Stimulated activated memory B cell treated with anti-CD40 and anti-IgM and Interleukin-4, amounts not matched to agents 10 μg/mL and 1 μg/mL and 100 μg/mL, for 72 hours (primary cell): Measurements from ENCODE around the gene STAC3.
"Not testable (repeated sequence)": the region's sequence is repeated elsewhere in the genome, so short reads cannot be mapped to it uniquely, and the experiment has no call there.

Experiments
- ATAC-seq: fragments of 150-1000 bp; cut with Tn5 transposase; 2 replicates; pipeline ENCODE4 v1.10.0; 2021
- H3K27ac Mint-ChIP-seq: one replicate; pipeline ENCODE4 v1.8.0; 2022; ENCODE audit warnings: mild to moderate bottlenecking, mixed read lengths
- H3K27me3 Mint-ChIP-seq: one replicate; pipeline ENCODE4 v1.8.0; 2022; ENCODE audit warnings: mixed read lengths
- H3K36me3 Mint-ChIP-seq: one replicate; pipeline ENCODE4 v1.8.0; 2022; ENCODE audit warnings: mixed read lengths
- H3K4me1 Mint-ChIP-seq: one replicate; pipeline ENCODE4 v1.8.0; 2022; ENCODE audit warnings: mixed read lengths
- H3K4me3 Mint-ChIP-seq: one replicate; pipeline ENCODE4 v1.8.0; 2022; ENCODE audit warnings: mild to moderate bottlenecking, moderate library complexity, mixed read lengths
- H3K9me3 Mint-ChIP-seq: one replicate; pipeline ENCODE4 v1.8.0; 2022; ENCODE audit warnings: mixed read lengths

STAC3 gene

GRCh38 chr12:57250956-57251355 is at the start of gene STAC3:
Gene STAC3, minus strand, starts transcription at chr12:57251187. Its CDS starts 1,551 bp downstream, at chr12:57249636.
- Mint-ChIP-seq H3K27me3 (no peaks in the 10 kb centered on the region), H3K9me3 (no peaks in the 10 kb centered on the region), H3K4me3 (no peak within 1 kb of the TSS), H3K4me1 (peaks cover 13% of the 10 kb centered on the region), H3K27ac (no peak within 1 kb of the TSS), H3K36me3 (peaks cover 32% of the 10 kb centered on the region)
- no peak for ATAC-seq

DNA sequence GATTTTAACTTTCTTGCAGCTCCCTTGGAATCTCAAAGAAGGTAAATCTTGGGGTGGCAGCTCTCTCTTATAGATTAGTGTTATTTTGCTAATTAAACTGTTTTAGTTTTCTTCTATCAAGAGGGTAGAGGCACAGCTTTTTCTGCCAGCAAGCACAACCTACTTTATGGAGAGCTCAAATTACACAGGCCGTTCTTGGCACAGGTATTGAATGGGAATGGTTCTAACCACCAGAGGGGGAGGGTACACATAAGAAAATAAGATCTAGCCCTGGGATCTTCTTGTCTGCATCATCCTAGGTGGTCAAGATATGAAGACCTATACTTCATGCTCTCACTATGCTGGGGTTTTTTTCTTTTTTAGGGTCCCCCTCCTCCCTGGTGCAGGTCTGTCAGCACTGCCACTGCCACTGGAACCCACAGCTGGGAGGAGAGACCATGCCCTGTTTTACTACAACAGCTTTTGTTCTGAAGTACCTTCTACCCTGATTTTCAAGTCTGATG is 48.6 kb upstream of the STAC3 start:
- Mint-ChIP-seq H3K9me3 (no peaks in the 10 kb centered on the region), H3K4me1 (no peaks in the 10 kb centered on the region), H3K4me3 (no peak overlapping the region), H3K36me3 (peaks cover 74% of the 10 kb centered on the region), H3K27me3 (no peaks in the 10 kb centered on the region), H3K27ac (peak overlapping the region; percentile 14)
- no peak for ATAC-seq

GRCh38 chr12:57296291-57296690 is 45.3 kb upstream of the STAC3 start:
- Mint-ChIP-seq H3K4me1 (no peaks in the 10 kb centered on the region), H3K9me3 (no peaks in the 10 kb centered on the region), H3K36me3 (peaks cover 69% of the 10 kb centered on the region), H3K27ac (no peak overlapping the region), H3K4me3 (no peak overlapping the region), H3K27me3 (no peaks in the 10 kb centered on the region)
- no peak for ATAC-seq

GRCh38 chr12:57282073-57282472 is 31.1 kb upstream of the STAC3 start:
- H3K36me3 Mint-ChIP-seq, result peaks cover 73% of the 10 kb centered on the region
- H3K4me1 Mint-ChIP-seq, result peaks cover 38% of the 10 kb centered on the region
- not testable (repeated sequence) for H3K9me3 Mint-ChIP-seq, H3K4me3 Mint-ChIP-seq, H3K27me3 Mint-ChIP-seq, ATAC-seq
- H3K27ac Mint-ChIP-seq, result peak overlapping the region; percentile 88

GRCh38 chr12:57280211-57281062 is 29.4 kb upstream of the STAC3 start:
- H3K27ac Mint-ChIP-seq, result peak overlapping the region; percentile 88
- ATAC-seq, result peak; percentile 98
- no peaks in the 10 kb centered on the region for H3K9me3 Mint-ChIP-seq
- H3K4me3 Mint-ChIP-seq, result peak overlapping the region; percentile 68
- peaks cover 31% of the 10 kb centered on the region for H3K4me1 Mint-ChIP-seq
- H3K36me3 Mint-ChIP-seq, result peaks cover 71% of the 10 kb centered on the region
- H3K27me3 Mint-ChIP-seq, result no peaks in the 10 kb centered on the region

- peak overlapping the region; percentile 73 for H3K27ac Mint-ChIP-seq
- H3K4me1 Mint-ChIP-seq, result peaks cover 31% of the 10 kb centered on the region
- ATAC-seq, result no peak
- peaks cover 69% of the 10 kb centered on the region for H3K36me3 Mint-ChIP-seq
- no peak overlapping the region for H3K4me3 Mint-ChIP-seq
- H3K27me3 Mint-ChIP-seq, result no peaks in the 10 kb centered on the region
- H3K9me3 Mint-ChIP-seq, result no peaks in the 10 kb centered on the region
Observed at GRCh38 chr12:57278465-57279381, 27.7 kb upstream of the STAC3 start.

GRCh38 chr12:57276935-57277563 is 26.1 kb upstream of the STAC3 start:
- H3K4me1 Mint-ChIP-seq, result peaks cover 25% of the 10 kb centered on the region
- no peak overlapping the region for H3K4me3 Mint-ChIP-seq
- no peaks in the 10 kb centered on the region for H3K27me3 Mint-ChIP-seq
- H3K36me3 Mint-ChIP-seq, result peaks cover 62% of the 10 kb centered on the region
- ATAC-seq, result no peak
- peak overlapping the region; percentile 73 for H3K27ac Mint-ChIP-seq
- H3K9me3 Mint-ChIP-seq, result no peaks in the 10 kb centered on the region

DNA sequence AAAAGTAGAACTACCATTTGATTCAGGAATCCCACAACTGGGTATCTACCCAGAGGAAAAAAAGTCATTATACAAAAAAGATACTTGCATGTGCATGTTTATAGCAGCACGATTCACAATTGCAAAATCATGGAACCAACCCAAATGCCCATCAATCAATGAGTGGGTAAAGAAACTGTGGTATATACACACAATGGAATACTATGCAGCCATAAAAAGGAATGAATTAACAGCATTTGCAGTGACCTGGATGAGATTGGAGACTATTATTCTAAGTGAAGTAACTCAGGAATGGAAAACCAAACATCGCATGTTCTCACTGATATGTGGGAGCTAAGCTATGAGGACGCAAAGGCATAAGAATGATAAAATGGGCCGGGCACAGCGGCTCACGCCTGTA is 25.2 kb upstream of the STAC3 start:
- not testable (repeated sequence) for H3K27ac Mint-ChIP-seq
- H3K36me3 Mint-ChIP-seq, result peaks cover 61% of the 10 kb centered on the region

DNA sequence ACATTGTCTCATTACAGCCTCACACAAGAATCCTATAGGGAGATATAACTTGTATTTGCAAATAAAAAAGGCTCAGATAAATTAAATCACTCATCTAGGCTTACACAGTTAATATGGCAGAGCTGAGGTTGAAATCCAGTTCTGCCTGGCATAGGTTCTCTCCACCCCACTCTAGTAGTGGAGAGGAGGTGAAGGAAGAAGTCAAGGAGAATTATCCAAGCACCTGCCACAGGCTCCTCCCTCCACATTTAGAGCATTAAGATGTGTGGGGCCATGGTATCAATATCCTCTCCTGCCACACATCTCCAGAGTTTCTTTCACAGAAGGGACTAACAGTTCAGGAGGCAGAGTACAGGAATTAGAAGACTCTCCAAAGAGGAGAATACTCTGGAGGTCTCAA is 22.5 kb upstream of the STAC3 start:
- no peaks in the 10 kb centered on the region for H3K27me3 Mint-ChIP-seq
- no peak for ATAC-seq
- H3K27ac Mint-ChIP-seq, result no peak overlapping the region
- H3K4me3 Mint-ChIP-seq, result no peak overlapping the region
- peaks cover 67% of the 10 kb centered on the region for H3K36me3 Mint-ChIP-seq
- H3K9me3 Mint-ChIP-seq, result no peaks in the 10 kb centered on the region
- no peaks in the 10 kb centered on the region for H3K4me1 Mint-ChIP-seq

More for the DNA sequence above, 25.2 kb upstream of the STAC3 start:
- not testable (repeated sequence) for ATAC-seq, H3K27me3 Mint-ChIP-seq, H3K9me3 Mint-ChIP-seq, H3K4me3 Mint-ChIP-seq
- H3K4me1 Mint-ChIP-seq, result peaks cover 17% of the 10 kb centered on the region

- Mint-ChIP-seq H3K36me3 (peaks cover 65% of the 10 kb centered on the region), H3K27me3 (no peaks in the 10 kb centered on the region), H3K4me1 (no peaks in the 10 kb centered on the region), H3K4me3 (no peak overlapping the region), H3K27ac (peak overlapping the region; percentile 52), H3K9me3 (no peaks in the 10 kb centered on the region)
- no peak for ATAC-seq
Observed at GRCh38 chr12:57272337-57273151, 21.6 kb upstream of the STAC3 start.

- Mint-ChIP-seq H3K27me3 (no peaks in the 10 kb centered on the region), H3K27ac (peak overlapping the region; percentile 3), H3K4me1 (no peaks in the 10 kb centered on the region), H3K4me3 (no peak overlapping the region), H3K36me3 (peaks cover 62% of the 10 kb centered on the region), H3K9me3 (no peaks in the 10 kb centered on the region)
- ATAC-seq, result no peak
Observed at GRCh38 chr12:57270966-57271470, 20.0 kb upstream of the STAC3 start.

- peak overlapping the region; percentile 13 for H3K27ac Mint-ChIP-seq
- ATAC-seq, result no peak
- peaks cover 59% of the 10 kb centered on the region for H3K36me3 Mint-ChIP-seq
- H3K9me3 Mint-ChIP-seq, result no peaks in the 10 kb centered on the region
- H3K27me3 Mint-ChIP-seq, result no peaks in the 10 kb centered on the region
- peaks cover 7% of the 10 kb centered on the region for H3K4me1 Mint-ChIP-seq
- H3K4me3 Mint-ChIP-seq, result no peak overlapping the region
Observed at GRCh38 chr12:57268264-57268663, 17.3 kb upstream of the STAC3 start.

- Mint-ChIP-seq H3K36me3 (peaks cover 51% of the 10 kb centered on the region), H3K4me1 (peaks cover 7% of the 10 kb centered on the region), H3K4me3 (no peak overlapping the region), H3K27me3 (no peaks in the 10 kb centered on the region), H3K9me3 (no peaks in the 10 kb centered on the region), H3K27ac (peak overlapping the region; percentile 41)
- ATAC-seq, result no peak
Observed at GRCh38 chr12:57266681-57267080, 15.7 kb upstream of the STAC3 start.

- H3K27ac Mint-ChIP-seq, result no peak overlapping the region
Observed at GRCh38 chr12:57263096-57263495, 12.1 kb upstream of the STAC3 start.

More at GRCh38 chr12:57263096-57263495, 12.1 kb upstream of the STAC3 start:
- Mint-ChIP-seq H3K36me3 (peaks cover 39% of the 10 kb centered on the region), H3K9me3 (no peaks in the 10 kb centered on the region), H3K4me1 (peaks cover 7% of the 10 kb centered on the region), H3K4me3 (no peak overlapping the region), H3K27me3 (no peaks in the 10 kb centered on the region)
- ATAC-seq, result no peak
